ENCODE data around the gene SLC26A11. TPM values are rescaled to one million over a fixed set of nuclear protein-coding genes. Genes with fewer than 3 reads are reported as not detected.
"Not testable (repeated sequence)": the region's sequence is repeated elsewhere in the genome, so short reads cannot be mapped to it uniquely, and the experiment has no call there.

Gene SLC26A11
- total RNA-seq, 4 donors from 2014 or later: 10.0 to 38.7 (median 16.0) TPM

GRCh38 chr17:80295559-80295958 is 75.3 kb downstream of the SLC26A11 start:
- no peak for DNase-seq
- Histone ChIP-seq H3K27me3 (no peaks in the 10 kb centered on the region), H3K4me1 (no peaks in the 10 kb centered on the region), H3K9me3 (no peaks in the 10 kb centered on the region), H3K4me3 (no peak overlapping the region), H3K27ac (no peak overlapping the region), H3K36me3 (no peaks in the 10 kb centered on the region)
- TF ChIP-seq CTCF (IDR thresholded peaks at IDR 0.05): no peak
- TF ChIP-seq POLR2A (IDR thresholded peaks at IDR 0.05): no peak
- intact Hi-C loops (cut with DNase I; ENCODE audit: low total_unique reads): no loop called here

- DNase-seq: no peak
- Histone ChIP-seq H3K27ac (no peak overlapping the region), H3K27me3 (no peaks in the 10 kb centered on the region), H3K9me3 (no peaks in the 10 kb centered on the region), H3K4me1 (no peaks in the 10 kb centered on the region), H3K36me3 (no peaks in the 10 kb centered on the region), H3K4me3 (no peak overlapping the region)
- intact Hi-C loops (cut with DNase I; ENCODE audit: low total_unique reads): no loop called here
- no peak for TF ChIP-seq POLR2A (IDR thresholded peaks at IDR 0.05)
- no peak for TF ChIP-seq CTCF (IDR thresholded peaks at IDR 0.05)
These were observed 76.0 kb downstream of the SLC26A11 start for GRCh38 chr17:80296221-80296620.

- Histone ChIP-seq H3K27me3 (no peaks in the 10 kb centered on the region), H3K36me3 (no peaks in the 10 kb centered on the region), H3K27ac (no peak overlapping the region), H3K4me1 (no peaks in the 10 kb centered on the region), H3K4me3 (no peak overlapping the region), H3K9me3 (peaks cover 0 to under 1% of the 10 kb centered on the region in 2 donors)
- intact Hi-C loops (cut with DNase I; ENCODE audit: low total_unique reads): no loop called here
- no peak for DNase-seq
- no peak for TF ChIP-seq CTCF (IDR thresholded peaks at IDR 0.05)
- TF ChIP-seq POLR2A (IDR thresholded peaks at IDR 0.05): no peak
These were observed 77.9 kb downstream of the SLC26A11 start for GRCh38 chr17:80297996-80298560.

- intact Hi-C loops (cut with DNase I; ENCODE audit: low total_unique reads); H3K36me3 ChIP-seq; H3K4me1 ChIP-seq: not testable (repeated sequence)
These were observed 79.3 kb downstream of the SLC26A11 start for GRCh38 chr17:80299350-80300100.

GRCh38 chr17:80300756-80301155 is 80.5 kb downstream of the SLC26A11 start:
- H3K27me3 ChIP-seq; H3K36me3 ChIP-seq; intact Hi-C loops (cut with DNase I; ENCODE audit: low total_unique reads); H3K4me1 ChIP-seq; H3K27ac ChIP-seq; DNase-seq; H3K4me3 ChIP-seq: not testable (repeated sequence)
- peaks cover 0 to 12% of the 10 kb centered on the region in 2 donors for H3K9me3 ChIP-seq

More at GRCh38 chr17:80299350-80300100, 79.3 kb downstream of the SLC26A11 start:
- peaks cover 0 to 12% of the 10 kb centered on the region in 2 donors for H3K9me3 ChIP-seq
- not testable (repeated sequence) for H3K27ac ChIP-seq, H3K27me3 ChIP-seq, DNase-seq, H3K4me3 ChIP-seq

Other genes starting within 250 kb of the SLC26A11 start
- gene TBC1D16, start 184.6 kb upstream of the SLC26A11 start, total RNA-seq: 10 to 100 TPM in 2 of 4 donors, 1 to 10 TPM in 2; 3.8 to 58.2 (median 18.3) TPM
- gene CCDC40, start 183.8 kb upstream of the SLC26A11 start, total RNA-seq: 10 to 100 TPM in 1 of 4 donors, 1 to 10 TPM in 2, under 1 TPM in 1; 0.88 to 16.6 (median 4.8) TPM
- 10 to 100 TPM; 23.1 to 48.3 (median 35.6) TPM for gene GAA, start 118.8 kb upstream of the SLC26A11 start, total RNA-seq
- gene EIF4A3, start 73.3 kb upstream of the SLC26A11 start, total RNA-seq: 100 to 1,000 TPM in 1 of 4 donors, 10 to 100 TPM in 3; 29.7 to 500 (median 79.1) TPM
- 1 to 10 TPM in 1 of 4 donors, under 1 TPM in 1, not detected in 2; 0.43 to 1.4 TPM for gene CARD14, start 50.4 kb upstream of the SLC26A11 start, total RNA-seq
- 10 to 100 TPM; 14.4 to 39.7 (median 38.4) TPM for gene SGSH, start 94 bp upstream of the SLC26A11 start, total RNA-seq
- gene RNF213, start 40.4 kb downstream of the SLC26A11 start, total RNA-seq: 100 to 1,000 TPM in 3 of 4 donors, 10 to 100 TPM in 1; 90.5 to 186 (median 142) TPM
- gene ENDOV, start 194.7 kb downstream of the SLC26A11 start, total RNA-seq: 10 to 100 TPM in 3 of 4 donors, 1 to 10 TPM in 1; 9.5 to 33.3 (median 18.5) TPM

Measured in uterus (tissue), 4 donors.